PC-9 (cell line): Measurements from ENCODE around the gene ECHDC3. TPM values are rescaled to one million over a fixed set of nuclear protein-coding genes. Genes with fewer than 3 reads are reported as not detected.

ENCODE experiments used
- BruUV-seq: library from RNA; stranded (reverse); fragments of 400-500 nt; replicated peaks from 2 replicates; lab custom pipeline; 2021; lab: Mats Ljungman, UMichigan
- CTCF ChIA-PET: fragments of 300-600 bp; sonication (Branson Sonifier 250); formaldehyde crosslinking; loops from one replicate; lab custom pipeline; 2022; ENCODE audit warnings: antibody characterized with exemption; lab: Charles Lee
- POLR2A ChIA-PET: fragments of 300-600 bp; sonication (Branson Sonifier 250); formaldehyde crosslinking; loops from one replicate; lab custom pipeline; 2022; ENCODE audit warnings: antibody characterized with exemption; ENCODE audit not compliant: unreplicated experiment; lab: Charles Lee
- DNase-seq, 2 experiments: peaks; one replicate each; pipeline versions ENCODE4 v3.0.0 to v3.0.0-alpha.2; 2015 to 2022; ENCODE audit warnings: mixed read lengths in 1 of 2
- H2AFZ ChIP-seq: fragments of 200-600 bp; sonication (generic); 2 replicates; pipeline ENCODE4 v1.8.1; 2017; ENCODE audit warnings: antibody characterized with exemption
- H3F3A ChIP-seq: fragments of 200-600 bp; sonication (generic); 2 replicates; pipeline ENCODE4 v1.8.1; 2017; ENCODE audit warnings: antibody characterized with exemption, mild to moderate bottlenecking, low read depth; ENCODE audit not compliant: insufficient read depth
- H3K27ac ChIP-seq: fragments of 200-600 bp; sonication (generic); 2 replicates; pipeline ENCODE4 v1.6.1; 2016; ENCODE audit warnings: mixed run types
- H3K27me3 ChIP-seq: fragments of 200-600 bp; sonication (generic); 2 replicates; pipeline ENCODE4 v1.6.1; 2016; ENCODE audit warnings: low read depth, mixed run types; ENCODE audit not compliant: insufficient read depth
- H3K36me3 ChIP-seq: fragments of 200-600 bp; sonication (generic); 2 replicates; pipeline ENCODE4 v1.6.1; 2016; ENCODE audit warnings: low read depth, mixed run types
- H3K4me1 ChIP-seq: fragments of 200-600 bp; sonication (generic); replicated peaks from 2 replicates; pipeline ENCODE4 v1.6.1; 2016; ENCODE audit warnings: mixed run types; ENCODE audit not compliant: insufficient read depth
- H3K4me2 ChIP-seq: fragments of 200-600 bp; sonication (generic); 2 replicates; pipeline ENCODE4 v1.6.1; 2017; ENCODE audit warnings: mixed run types
- H3K4me3 ChIP-seq: fragments of 200-600 bp; sonication (generic); 2 replicates; pipeline ENCODE4 v1.6.1; 2016; ENCODE audit warnings: mixed run types
- H3K79me2 ChIP-seq: fragments of 200-600 bp; sonication (generic); 2 replicates; pipeline ENCODE4 v1.6.1; 2017; ENCODE audit warnings: low read depth, mixed run types
- H3K9me2 ChIP-seq: fragments of 200-600 bp; sonication (generic); 2 replicates; pipeline ENCODE4 v1.8.1; 2017; ENCODE audit warnings: mild to moderate bottlenecking; ENCODE audit not compliant: insufficient read depth
- H3K9me3 ChIP-seq: fragments of 200-600 bp; sonication (generic); 2 replicates; pipeline ENCODE4 v1.8.1; 2016; ENCODE audit warnings: low read depth; ENCODE audit not compliant: insufficient read depth
- H4K20me1 ChIP-seq: fragments of 200-600 bp; sonication (generic); 2 replicates; pipeline ENCODE4 v1.8.1; 2017; ENCODE audit not compliant: insufficient read depth
- EZH2 ChIP-seq: fragments of 200-600 bp; sonication (generic); IDR thresholded peaks from 2 replicates; pipeline ENCODE4 v1.8.0; 2017; ENCODE audit warnings: antibody characterized with exemption, low read depth
- intact Hi-C: fragments of 100-400 bp; cut with micrococcal nuclease; formaldehyde crosslinking; loops from one replicate; pipeline ENCODE4 v1.10.0; 2022; ENCODE audit not compliant: unreplicated experiment
- total RNA-seq: library from RNA; stranded (reverse); gene quantifications from 2 replicates; pipeline ENCODE4 v1.2.3, GENCODE V29; 2021
- TF ChIP-seq, protein P1 (sequence below): fragments of 200-600 bp; sonication (generic); conservative IDR thresholded peaks from 2 replicates; pipeline ENCODE4 v1.6.1; 2017; ENCODE audit warnings: mixed run types, antibody characterized with exemption, mild to moderate bottlenecking, moderate library complexity

ECHDC3 gene
- total RNA-seq, 1 experiment from 2014 or later: not detected

DNA sequence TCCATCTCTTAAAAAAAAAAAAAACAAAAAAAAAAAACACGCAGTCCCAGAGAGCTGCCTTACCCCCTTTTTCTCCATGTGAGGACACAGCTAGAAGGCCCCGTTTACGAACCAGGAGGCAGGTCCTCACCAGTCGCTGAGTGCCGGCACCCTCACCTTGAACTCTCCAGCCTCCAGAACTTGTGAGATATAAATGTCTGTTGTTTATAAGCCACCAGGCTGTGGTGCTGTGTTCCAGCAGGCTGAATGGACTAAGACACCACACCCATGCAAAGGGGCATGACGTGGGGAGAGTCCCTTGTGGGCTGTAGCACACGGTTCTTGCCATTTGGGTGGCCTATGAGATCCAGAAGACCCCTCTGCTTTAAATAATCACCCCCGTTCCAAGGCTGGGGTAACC, 17.2 kb downstream of the ECHDC3 start:
- Histone ChIP-seq H3K27ac (no peak overlapping the region), H3K4me2 (no peak overlapping the region), H3K9me3 (no peaks in the 10 kb centered on the region), H3K4me1 (no peaks in the 10 kb centered on the region), H3K27me3 (no peaks in the 10 kb centered on the region), H3K4me3 (no peak overlapping the region), H4K20me1 (no peaks in the 10 kb centered on the region), H2AFZ (no peak overlapping the region), H3F3A (no peaks in the 10 kb centered on the region), H3K79me2 (no peaks in the 10 kb centered on the region), H3K9me2 (no peaks in the 10 kb centered on the region), H3K36me3 (no peaks in the 10 kb centered on the region)
- no peak for DNase-seq
- ChIA-PET POLR2A (no interaction called here), CTCF (interaction anchor here (0.7 kb wide), 1 partner anchor 298 kb away, joined by 7 read pairs; no protein-coding TSS in a partner anchor)
- intact Hi-C loops: no loop called here
- no peak for TF ChIP-seq EZH2
- TF ChIP-seq, protein P1, sequence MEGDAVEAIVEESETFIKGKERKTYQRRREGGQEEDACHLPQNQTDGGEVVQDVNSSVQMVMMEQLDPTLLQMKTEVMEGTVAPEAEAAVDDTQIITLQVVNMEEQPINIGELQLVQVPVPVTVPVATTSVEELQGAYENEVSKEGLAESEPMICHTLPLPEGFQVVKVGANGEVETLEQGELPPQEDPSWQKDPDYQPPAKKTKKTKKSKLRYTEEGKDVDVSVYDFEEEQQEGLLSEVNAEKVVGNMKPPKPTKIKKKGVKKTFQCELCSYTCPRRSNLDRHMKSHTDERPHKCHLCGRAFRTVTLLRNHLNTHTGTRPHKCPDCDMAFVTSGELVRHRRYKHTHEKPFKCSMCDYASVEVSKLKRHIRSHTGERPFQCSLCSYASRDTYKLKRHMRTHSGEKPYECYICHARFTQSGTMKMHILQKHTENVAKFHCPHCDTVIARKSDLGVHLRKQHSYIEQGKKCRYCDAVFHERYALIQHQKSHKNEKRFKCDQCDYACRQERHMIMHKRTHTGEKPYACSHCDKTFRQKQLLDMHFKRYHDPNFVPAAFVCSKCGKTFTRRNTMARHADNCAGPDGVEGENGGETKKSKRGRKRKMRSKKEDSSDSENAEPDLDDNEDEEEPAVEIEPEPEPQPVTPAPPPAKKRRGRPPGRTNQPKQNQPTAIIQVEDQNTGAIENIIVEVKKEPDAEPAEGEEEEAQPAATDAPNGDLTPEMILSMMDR: no peak
- BruUV-seq: no TSS peak

DNA sequence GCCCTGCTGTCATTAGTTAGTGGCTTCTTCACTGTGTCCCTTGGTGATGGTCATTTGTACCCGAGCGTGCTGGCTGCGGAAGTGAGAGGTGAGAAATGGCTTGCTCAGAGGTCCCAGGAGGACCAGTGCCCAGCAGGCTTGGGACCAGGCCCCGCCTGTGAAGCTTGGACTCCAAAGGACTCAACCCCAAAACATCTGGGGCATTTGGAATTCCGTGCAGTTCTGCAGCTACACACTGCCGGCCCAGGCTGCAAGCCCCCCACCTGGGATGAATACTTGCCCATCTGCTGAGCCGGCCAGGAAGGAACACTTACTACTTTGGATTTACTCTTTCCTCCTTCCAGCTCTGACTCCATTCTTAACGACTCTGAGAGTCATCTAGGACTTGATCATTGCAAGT, 18.0 kb downstream of the ECHDC3 start:
- H3K9me2 ChIP-seq: no peaks in the 10 kb centered on the region
- H3K4me2 ChIP-seq: no peak overlapping the region
- no peaks in the 10 kb centered on the region for H3K9me3 ChIP-seq
- H3K4me1 ChIP-seq: no peaks in the 10 kb centered on the region
- no peaks in the 10 kb centered on the region for H3K36me3 ChIP-seq
- TF ChIP-seq, protein P1: no peak
- no peak for TF ChIP-seq EZH2
- H3K4me3 ChIP-seq: no peak overlapping the region
- intact Hi-C loops: no loop called here
- H2AFZ ChIP-seq: no peak overlapping the region
- H3F3A ChIP-seq: no peaks in the 10 kb centered on the region
- H3K79me2 ChIP-seq: no peaks in the 10 kb centered on the region
- no TSS peak for BruUV-seq
- no peaks in the 10 kb centered on the region for H3K27me3 ChIP-seq
- DNase-seq: no peak
- CTCF ChIA-PET: no interaction called here
- POLR2A ChIA-PET: no interaction called here
- H3K27ac ChIP-seq: no peak overlapping the region
- H4K20me1 ChIP-seq: no peaks in the 10 kb centered on the region

GRCh38 chr10:11760861-11761260, 18.7 kb downstream of the ECHDC3 start:
- H2AFZ ChIP-seq: no peak overlapping the region
- no peaks in the 10 kb centered on the region for H4K20me1 ChIP-seq
- H3K9me2 ChIP-seq: no peaks in the 10 kb centered on the region
- TF ChIP-seq, protein P1: no peak
- no peak for TF ChIP-seq EZH2
- H3K36me3 ChIP-seq: no peaks in the 10 kb centered on the region
- H3K4me2 ChIP-seq: no peak overlapping the region
- H3K4me3 ChIP-seq: no peak overlapping the region
- H3K27me3 ChIP-seq: no peaks in the 10 kb centered on the region
- no peaks in the 10 kb centered on the region for H3K9me3 ChIP-seq
- intact Hi-C loops: no loop called here
- DNase-seq: no peak
- no peaks in the 10 kb centered on the region for H3F3A ChIP-seq
- no peak overlapping the region for H3K27ac ChIP-seq
- POLR2A ChIA-PET: no interaction called here
- BruUV-seq: no TSS peak
- H3K4me1 ChIP-seq: no peaks in the 10 kb centered on the region
- CTCF ChIA-PET: no interaction called here
- H3K79me2 ChIP-seq: no peaks in the 10 kb centered on the region
